Fibroblast of lung (primary cell): ENCODE results near the gene NUDT8. TPM values are rescaled to one million over a fixed set of nuclear protein-coding genes. Genes with fewer than 3 reads are reported as not detected.

Experiments used
- DNase-seq, 2 donors: peaks; one replicate each; pipeline versions ENCODE4 v3.0.0 to v3.0.0-alpha.2; 2010; ENCODE audit warnings: low read depth in 2 of 2
- H2AFZ ChIP-seq: 2 replicates; pipeline ENCODE4 v1.5.1; 2012; ENCODE audit warnings: low read length, control low read depth, inconsistent platforms
- H3K27ac ChIP-seq: 2 replicates; pipeline ENCODE4 v1.5.1; 2011; ENCODE audit warnings: low read length, control low read depth; ENCODE audit not compliant: insufficient read depth
- H3K27me3 ChIP-seq: 2 replicates; pipeline ENCODE4 v1.5.1; 2011; ENCODE audit warnings: mild to moderate bottlenecking, low read length; ENCODE audit not compliant: control insufficient read depth, insufficient read depth
- H3K36me3 ChIP-seq: 2 replicates; pipeline ENCODE4 v1.5.1; 2011; ENCODE audit warnings: low read length; ENCODE audit not compliant: control insufficient read depth, insufficient read depth
- H3K4me1 ChIP-seq: 2 replicates; pipeline ENCODE4 v1.5.1; 2011; ENCODE audit warnings: low read length; ENCODE audit not compliant: control insufficient read depth, insufficient read depth; ENCODE audit errors: extremely low read depth
- H3K4me2 ChIP-seq: 2 replicates; pipeline ENCODE4 v1.5.1; 2011; ENCODE audit warnings: low read length, control low read depth; ENCODE audit not compliant: insufficient read depth; ENCODE audit errors: extremely low read depth
- H3K4me3 ChIP-seq, 4 experiments: fragments of 200-600 bp in 1 of 4; sonication (generic) in 1 of 4; replicated peaks in 1 of 4; 2 replicates each; pipeline ENCODE4 v1.5.1; 2011 to 2016; ENCODE audit warnings: low read length in 4 of 4, low read depth in 3 of 4, mild to moderate bottlenecking in 3 of 4, control low read depth in 2 of 4, inconsistent platforms in 1 of 4, mixed read lengths in 1 of 4; ENCODE audit not compliant: insufficient read depth in 1 of 4; ENCODE audit errors: control extremely low read depth in 1 of 4
- H3K79me2 ChIP-seq: 2 replicates; pipeline ENCODE4 v1.5.1; 2012; ENCODE audit warnings: mild to moderate bottlenecking, low read length, inconsistent platforms; ENCODE audit not compliant: control insufficient read depth, insufficient read depth
- H3K9ac ChIP-seq: 2 replicates; pipeline ENCODE4 v1.5.1; 2011; ENCODE audit warnings: mild to moderate bottlenecking, low read length, control low read depth; ENCODE audit not compliant: insufficient read depth
- H3K9me3 ChIP-seq: 2 replicates; pipeline ENCODE4 v1.5.1; 2012; ENCODE audit warnings: low read depth, low read length; ENCODE audit not compliant: control insufficient read depth, insufficient read depth
- H4K20me1 ChIP-seq: 2 replicates; pipeline ENCODE4 v1.5.1; 2011; ENCODE audit warnings: low read length; ENCODE audit not compliant: control insufficient read depth, insufficient read depth; ENCODE audit errors: extremely low read depth
- EZH2 ChIP-seq: IDR thresholded peaks from 2 replicates; pipeline ENCODE4 v1.5.1; 2012; ENCODE audit warnings: low read length, control low read depth, mild to moderate bottlenecking; ENCODE audit errors: missing control alignments
- polyA minus RNA-seq: library from RNA; depleted of rRNA, polyadenylated mRNA; stranded (reverse); fragments of >200 nt; gene quantifications from 2 replicates; pipeline ENCODE4 v1.2.3, GENCODE V29; 2011; ENCODE audit warnings: low replicate concordance
- polyA plus RNA-seq, 2 donors: library from polyadenylated mRNA; depleted of rRNA in 1 of 2; stranded (reverse) in 1 of 2; unstranded in 1 of 2; fragments of >200 nt; gene quantifications; 2 replicates each; pipeline ENCODE4 v1.2.1, GENCODE V29; 2011 to 2012; ENCODE audit warnings: missing spikeins in 1 of 2
- total RNA-seq: library from RNA; depleted of rRNA; stranded (reverse); fragments of >200 nt; gene quantifications from 2 replicates; pipeline ENCODE4 v1.2.1, GENCODE V29; 2014
- TF ChIP-seq, protein P1 (sequence below), 2 donors: IDR thresholded peaks in 1 of 2; conservative IDR thresholded peaks in 1 of 2; 1 replicate in 1 of 2; 2 replicates in 1 of 2; pipeline ENCODE4 v1.5.1; 2011 to 2012; ENCODE audit warnings: low read length in 2 of 2, control low read depth in 1 of 2, inconsistent platforms in 1 of 2, low read depth in 1 of 2, mild to moderate bottlenecking in 1 of 2

Gene NUDT8
- total RNA-seq (4.1 and 5.0 TPM in 2 replicates), polyA plus RNA-seq (0.90 and 1.6 TPM in 2 replicates), polyA minus RNA-seq (6.0 TPM in 2 replicates)
- 5.5 and 9.4 TPM in 2 replicates for polyA plus RNA-seq (2012)

DNA sequence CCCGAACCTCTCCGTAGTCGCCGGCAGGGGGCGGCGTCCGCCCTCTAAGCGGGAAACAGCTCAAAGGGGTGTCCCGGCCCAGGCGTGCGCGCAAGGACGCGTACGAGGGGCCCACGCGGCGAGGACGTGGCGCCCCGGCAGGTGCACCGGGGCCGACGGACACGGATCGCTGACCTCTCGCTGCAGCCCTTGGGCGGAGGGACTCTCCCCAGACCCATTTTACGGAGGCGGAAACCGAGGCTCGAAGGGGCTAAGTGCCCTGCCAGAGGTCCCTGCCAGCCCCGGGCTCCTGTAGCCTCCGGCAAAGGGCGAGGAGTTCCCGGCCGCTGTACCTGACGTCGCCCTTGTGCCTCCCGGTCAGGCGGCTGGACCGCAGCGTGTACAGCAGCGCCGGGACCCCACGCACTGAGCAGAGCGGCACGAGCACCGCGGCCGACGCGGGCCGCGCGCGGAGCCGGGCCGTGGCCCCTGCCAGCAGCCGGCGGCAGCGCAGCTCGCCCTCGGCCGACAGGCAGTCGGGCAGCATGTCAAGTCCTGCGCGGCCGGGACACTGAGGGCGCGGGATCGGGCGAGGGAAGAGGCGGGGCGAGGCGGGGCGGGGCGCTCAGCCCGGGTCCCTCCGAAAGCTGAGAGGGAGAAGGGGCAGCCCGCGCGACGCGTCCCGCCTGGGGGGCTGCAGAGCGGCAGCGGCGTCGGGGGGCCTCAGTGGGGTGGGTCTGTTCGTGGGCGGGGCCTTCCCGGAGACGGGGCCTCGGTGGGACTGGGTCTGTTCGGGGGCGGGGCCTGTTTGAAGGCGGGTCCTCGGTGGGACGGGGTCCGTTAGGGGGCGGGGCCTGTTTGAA, at the start of gene NUDT8:
Gene NUDT8, minus strand, starts transcription at position 552 of the 842 bp plus-strand sequence. Its CDS starts 26 bp downstream, at position 526.
- TF ChIP-seq EZH2 = no peak
- TF ChIP-seq, protein P1, sequence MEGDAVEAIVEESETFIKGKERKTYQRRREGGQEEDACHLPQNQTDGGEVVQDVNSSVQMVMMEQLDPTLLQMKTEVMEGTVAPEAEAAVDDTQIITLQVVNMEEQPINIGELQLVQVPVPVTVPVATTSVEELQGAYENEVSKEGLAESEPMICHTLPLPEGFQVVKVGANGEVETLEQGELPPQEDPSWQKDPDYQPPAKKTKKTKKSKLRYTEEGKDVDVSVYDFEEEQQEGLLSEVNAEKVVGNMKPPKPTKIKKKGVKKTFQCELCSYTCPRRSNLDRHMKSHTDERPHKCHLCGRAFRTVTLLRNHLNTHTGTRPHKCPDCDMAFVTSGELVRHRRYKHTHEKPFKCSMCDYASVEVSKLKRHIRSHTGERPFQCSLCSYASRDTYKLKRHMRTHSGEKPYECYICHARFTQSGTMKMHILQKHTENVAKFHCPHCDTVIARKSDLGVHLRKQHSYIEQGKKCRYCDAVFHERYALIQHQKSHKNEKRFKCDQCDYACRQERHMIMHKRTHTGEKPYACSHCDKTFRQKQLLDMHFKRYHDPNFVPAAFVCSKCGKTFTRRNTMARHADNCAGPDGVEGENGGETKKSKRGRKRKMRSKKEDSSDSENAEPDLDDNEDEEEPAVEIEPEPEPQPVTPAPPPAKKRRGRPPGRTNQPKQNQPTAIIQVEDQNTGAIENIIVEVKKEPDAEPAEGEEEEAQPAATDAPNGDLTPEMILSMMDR (conservative IDR thresholded peaks at IDR 0.05 in 1 of 2, IDR thresholded peaks at IDR 0.05 in 1 of 2; ENCODE audit: low read depth in 1 of 2, low read length in 2 of 2) = peak; percentile 77 to 80
- peak; percentile 66 to 75 for DNase-seq
- Histone ChIP-seq H2AFZ (peak within 1 kb of the TSS; percentile 77), H3K27ac (peak within 1 kb of the TSS; percentile 87), H3K4me3 (peak within 1 kb of the TSS; percentile 50 to 77 (median 71)), H3K9me3 (no peaks in the 10 kb centered on the region), H3K4me2 (peak within 1 kb of the TSS; percentile 86), H3K79me2 (no peaks in the 10 kb centered on the region), H3K4me1 (peaks cover 3% of the 10 kb centered on the region), H3K9ac (peak within 1 kb of the TSS; percentile 82), H4K20me1 (no peaks in the 10 kb centered on the region), H3K27me3 (no peaks in the 10 kb centered on the region), H3K36me3 (no peaks in the 10 kb centered on the region)

DNA sequence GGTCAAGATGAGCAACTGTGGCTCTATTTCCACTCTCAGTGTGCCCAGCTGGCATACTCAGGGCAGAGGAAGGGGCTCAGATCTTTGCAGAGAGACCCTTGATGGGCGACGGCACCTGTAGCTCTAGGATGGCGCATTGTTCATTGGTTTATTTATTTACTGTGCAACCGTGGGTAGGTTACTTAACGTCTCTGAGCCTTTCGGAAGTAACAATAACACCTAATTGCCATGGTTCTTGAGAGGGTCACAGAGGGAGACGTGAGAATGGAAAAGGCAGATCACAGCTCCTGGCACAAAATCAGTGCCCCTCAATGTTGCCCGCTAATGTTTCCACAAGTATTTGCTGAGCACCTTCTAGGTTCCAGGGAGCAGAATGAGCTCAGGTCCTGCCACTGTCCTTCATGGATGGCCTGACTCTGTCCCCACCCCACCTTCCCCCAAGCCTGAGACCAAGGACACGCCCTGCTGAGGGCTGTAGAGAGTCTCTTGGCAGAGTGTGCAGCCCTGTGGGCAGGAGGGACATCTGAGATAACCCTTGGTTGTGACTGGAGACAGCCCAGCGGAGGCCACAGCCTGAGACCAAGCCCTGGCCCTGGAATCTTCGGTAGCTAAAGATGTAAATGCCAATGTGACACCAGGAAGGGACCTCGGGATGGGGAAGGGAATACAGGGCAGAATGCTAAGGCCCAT, 45.5 kb upstream of the NUDT8 start:
- H3K79me2 ChIP-seq = no peaks in the 10 kb centered on the region
- no peaks in the 10 kb centered on the region for H3K27me3 ChIP-seq
- H3K4me2 ChIP-seq = no peak overlapping the region
- H3K4me3 ChIP-seq = no peak overlapping the region
- H3K36me3 ChIP-seq = no peaks in the 10 kb centered on the region
- H2AFZ ChIP-seq = no peak overlapping the region
- DNase-seq = no peak
- H3K9me3 ChIP-seq = no peaks in the 10 kb centered on the region
- no peaks in the 10 kb centered on the region for H3K4me1 ChIP-seq
- no peak overlapping the region for H3K27ac ChIP-seq
- no peaks in the 10 kb centered on the region for H4K20me1 ChIP-seq
- no peak overlapping the region for H3K9ac ChIP-seq
- TF ChIP-seq EZH2 = no peak
- TF ChIP-seq, protein P1 (conservative IDR thresholded peaks at IDR 0.05 in 1 of 2, IDR thresholded peaks at IDR 0.05 in 1 of 2; ENCODE audit: low read depth in 1 of 2, low read length in 2 of 2) = no peak

GRCh38 chr11:67674442-67674871, 44.7 kb upstream of the NUDT8 start, which contains the start of gene ALDH3B2:
TSS of gene ALDH3B2 (minus strand) at chr11:67674623. CDS start at chr11:67666935, 7,688 bp downstream.
- no peak for DNase-seq
- no peak within 1 kb of the TSS for H3K27ac ChIP-seq
- H3K9me3 ChIP-seq = no peaks in the 10 kb centered on the region
- no peaks in the 10 kb centered on the region for H4K20me1 ChIP-seq
- H3K79me2 ChIP-seq = no peaks in the 10 kb centered on the region
- H3K4me1 ChIP-seq = no peaks in the 10 kb centered on the region
- H3K9ac ChIP-seq = no peak within 1 kb of the TSS
- H3K36me3 ChIP-seq = no peaks in the 10 kb centered on the region
- H3K27me3 ChIP-seq = no peaks in the 10 kb centered on the region
- no peak within 1 kb of the TSS for H3K4me3 ChIP-seq
- no peak within 1 kb of the TSS for H2AFZ ChIP-seq
- TF ChIP-seq EZH2 = no peak
- TF ChIP-seq, protein P1 (conservative IDR thresholded peaks at IDR 0.05 in 1 of 2, IDR thresholded peaks at IDR 0.05 in 1 of 2; ENCODE audit: low read depth in 1 of 2, low read length in 2 of 2) = no peak
- H3K4me2 ChIP-seq = no peak within 1 kb of the TSS
